ENCODE data around the gene PLA2G4E. TPM values are rescaled to one million over a fixed set of nuclear protein-coding genes. Genes with fewer than 3 reads are reported as not detected.

The PLA2G4E gene
- total RNA-seq, 1 donor from 2014 or later: not detected

GRCh38 chr15:41988896-41989572, 31.8 kb downstream of the PLA2G4E start:
- no peaks in the 10 kb centered on the region for H3K4me1 Mint-ChIP-seq
- H3K36me3 Mint-ChIP-seq (ENCODE audit: low read depth): no peaks in the 10 kb centered on the region
- no peaks in the 10 kb centered on the region for H3K9me3 Mint-ChIP-seq
- H3K27ac Mint-ChIP-seq: no peak overlapping the region
- no peaks in the 10 kb centered on the region for H3K27me3 Mint-ChIP-seq
- no peak for DNase-seq
- intact Hi-C loops (cut with micrococcal nuclease): loop anchor here (1.0 to 2.0 kb wide), 3 partner anchors 70 to 148 kb away; no protein-coding TSS in a partner anchor
- no peak overlapping the region for H3K4me3 Mint-ChIP-seq

- Mint-ChIP-seq H3K27me3 (no peaks in the 10 kb centered on the region), H3K4me3 (no peak overlapping the region), H3K36me3 (ENCODE audit: low read depth) (no peaks in the 10 kb centered on the region), H3K27ac (no peak overlapping the region), H3K4me1 (no peaks in the 10 kb centered on the region), H3K9me3 (no peaks in the 10 kb centered on the region)
- intact Hi-C loops (cut with micrococcal nuclease): loop anchor here (2.0 kb wide), 1 partner anchor 149 kb away; no protein-coding TSS in a partner anchor
- DNase-seq: no peak
Measured at GRCh38 chr15:41987925-41988275, 32.9 kb downstream of the PLA2G4E start.

- no peaks in the 10 kb centered on the region for H3K4me1 Mint-ChIP-seq
- H3K36me3 Mint-ChIP-seq (ENCODE audit: low read depth): no peaks in the 10 kb centered on the region
- no peak overlapping the region for H3K4me3 Mint-ChIP-seq
- no peak overlapping the region for H3K27ac Mint-ChIP-seq
- DNase-seq: no peak
- H3K27me3 Mint-ChIP-seq: no peaks in the 10 kb centered on the region
- no peaks in the 10 kb centered on the region for H3K9me3 Mint-ChIP-seq
- intact Hi-C loops (cut with micrococcal nuclease): no loop called here
Measured at GRCh38 chr15:41987246-41987924, 33.5 kb downstream of the PLA2G4E start.

- H3K9me3 Mint-ChIP-seq: no peaks in the 10 kb centered on the region
- no peak overlapping the region for H3K27ac Mint-ChIP-seq
- no peaks in the 10 kb centered on the region for H3K27me3 Mint-ChIP-seq
- H3K4me3 Mint-ChIP-seq: no peak overlapping the region
- H3K4me1 Mint-ChIP-seq: peaks cover 17% of the 10 kb centered on the region
- intact Hi-C loops (cut with micrococcal nuclease): no loop called here
- DNase-seq: no peak
- no peaks in the 10 kb centered on the region for H3K36me3 Mint-ChIP-seq (ENCODE audit: low read depth)
Measured at GRCh38 chr15:41985236-41986160, 35.3 kb downstream of the PLA2G4E start.

GRCh38 chr15:41984622-41985021, 36.2 kb downstream of the PLA2G4E start:
- Mint-ChIP-seq H3K4me3 (no peak overlapping the region), H3K27me3 (no peaks in the 10 kb centered on the region), H3K27ac (no peak overlapping the region), H3K9me3 (no peaks in the 10 kb centered on the region), H3K36me3 (ENCODE audit: low read depth) (no peaks in the 10 kb centered on the region), H3K4me1 (peaks cover 24% of the 10 kb centered on the region)
- DNase-seq: no peak
- intact Hi-C loops (cut with micrococcal nuclease): no loop called here

GRCh38 chr15:41983621-41984571, 36.9 kb downstream of the PLA2G4E start:
- H3K27ac Mint-ChIP-seq: no peak overlapping the region
- no peak for DNase-seq
- no peak overlapping the region for H3K4me3 Mint-ChIP-seq
- H3K36me3 Mint-ChIP-seq (ENCODE audit: low read depth): no peaks in the 10 kb centered on the region
- no peaks in the 10 kb centered on the region for H3K27me3 Mint-ChIP-seq
- H3K9me3 Mint-ChIP-seq: no peaks in the 10 kb centered on the region
- intact Hi-C loops (cut with micrococcal nuclease): no loop called here
- peaks cover 26% of the 10 kb centered on the region for H3K4me1 Mint-ChIP-seq

GRCh38 chr15:41983221-41983620, 37.6 kb downstream of the PLA2G4E start:
- H3K36me3 Mint-ChIP-seq (ENCODE audit: low read depth): no peaks in the 10 kb centered on the region
- intact Hi-C loops (cut with micrococcal nuclease): no loop called here
- no peak for DNase-seq
- H3K4me1 Mint-ChIP-seq: peaks cover 33% of the 10 kb centered on the region
- no peak overlapping the region for H3K4me3 Mint-ChIP-seq
- H3K27ac Mint-ChIP-seq: no peak overlapping the region
- H3K27me3 Mint-ChIP-seq: no peaks in the 10 kb centered on the region
- no peaks in the 10 kb centered on the region for H3K9me3 Mint-ChIP-seq

- Mint-ChIP-seq H3K4me3 (no peak overlapping the region), H3K9me3 (no peaks in the 10 kb centered on the region), H3K27ac (no peak overlapping the region), H3K27me3 (peaks cover under 1% of the 10 kb centered on the region), H3K36me3 (ENCODE audit: low read depth) (no peaks in the 10 kb centered on the region), H3K4me1 (peaks cover 35% of the 10 kb centered on the region)
- intact Hi-C loops (cut with micrococcal nuclease): no loop called here
- DNase-seq: no peak
Measured at GRCh38 chr15:41982133-41982930, 38.5 kb downstream of the PLA2G4E start.

GRCh38 chr15:41981371-41982132, 39.3 kb downstream of the PLA2G4E start:
- H3K36me3 Mint-ChIP-seq (ENCODE audit: low read depth): no peaks in the 10 kb centered on the region
- no peak for DNase-seq
- H3K27me3 Mint-ChIP-seq: peaks cover 9% of the 10 kb centered on the region

GRCh38 chr15:41980654-41981323, 40.1 kb downstream of the PLA2G4E start:
- H3K4me3 Mint-ChIP-seq: no peak overlapping the region
- peaks cover 36% of the 10 kb centered on the region for H3K4me1 Mint-ChIP-seq
- no peaks in the 10 kb centered on the region for H3K36me3 Mint-ChIP-seq (ENCODE audit: low read depth)
- intact Hi-C loops (cut with micrococcal nuclease): no loop called here
- H3K27me3 Mint-ChIP-seq: peaks cover 10% of the 10 kb centered on the region
- no peak for DNase-seq
- H3K27ac Mint-ChIP-seq: peak overlapping the region; percentile 74
- H3K9me3 Mint-ChIP-seq: no peaks in the 10 kb centered on the region

More at GRCh38 chr15:41981371-41982132, 39.3 kb downstream of the PLA2G4E start:
- peak overlapping the region; percentile 74 for H3K27ac Mint-ChIP-seq
- intact Hi-C loops (cut with micrococcal nuclease): no loop called here
- H3K4me3 Mint-ChIP-seq: no peak overlapping the region
- H3K4me1 Mint-ChIP-seq: peaks cover 36% of the 10 kb centered on the region
- H3K9me3 Mint-ChIP-seq: no peaks in the 10 kb centered on the region

GRCh38 chr15:41979493-41980266, 41.2 kb downstream of the PLA2G4E start:
- Mint-ChIP-seq H3K27ac (no peak overlapping the region), H3K9me3 (peaks cover 3% of the 10 kb centered on the region), H3K27me3 (peaks cover 16% of the 10 kb centered on the region), H3K36me3 (ENCODE audit: low read depth) (no peaks in the 10 kb centered on the region), H3K4me3 (no peak overlapping the region), H3K4me1 (peaks cover 36% of the 10 kb centered on the region)
- intact Hi-C loops (cut with micrococcal nuclease): no loop called here
- no peak for DNase-seq

Data from activated CD4-positive, alpha-beta T cell treated with anti-CD3 and anti-CD28 coated beads, Interleukin-2, amount 10 ng/mL, durations not matched to agents 24 days and 14 days (primary cell).